Measurements from ENCODE around the gene RYR1. TPM values are rescaled to one million over a fixed set of nuclear protein-coding genes. Genes with fewer than 3 reads are reported as not detected.
"Not testable (repeated sequence)": the region's sequence is repeated elsewhere in the genome, so short reads cannot be mapped to it uniquely, and the experiment has no call there.

RYR1 gene
- total RNA-seq, 1 donor from 2014 or later: 0.06 TPM

DNA sequence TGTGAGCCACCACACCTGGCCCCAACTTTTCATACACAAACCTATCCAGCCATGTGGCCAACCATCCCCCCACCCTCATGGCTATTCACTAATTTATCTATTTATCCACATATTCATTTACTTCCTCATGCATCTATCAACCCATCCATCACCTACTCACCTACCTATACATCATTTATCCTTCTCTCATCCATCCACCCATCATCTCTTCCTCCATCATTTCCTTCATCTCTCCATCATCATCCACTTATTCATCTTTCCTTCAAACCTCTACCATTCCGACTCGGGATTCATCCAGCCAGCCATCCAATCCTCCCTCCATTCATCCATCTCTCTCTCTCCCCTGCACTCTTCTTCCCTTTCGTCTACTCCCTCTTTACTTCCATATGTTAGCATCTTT lies 54.6 kb downstream of the RYR1 start:
- DNase-seq (ENCODE audit: extremely low read depth, low read depth, low spot score): no peak

DNA sequence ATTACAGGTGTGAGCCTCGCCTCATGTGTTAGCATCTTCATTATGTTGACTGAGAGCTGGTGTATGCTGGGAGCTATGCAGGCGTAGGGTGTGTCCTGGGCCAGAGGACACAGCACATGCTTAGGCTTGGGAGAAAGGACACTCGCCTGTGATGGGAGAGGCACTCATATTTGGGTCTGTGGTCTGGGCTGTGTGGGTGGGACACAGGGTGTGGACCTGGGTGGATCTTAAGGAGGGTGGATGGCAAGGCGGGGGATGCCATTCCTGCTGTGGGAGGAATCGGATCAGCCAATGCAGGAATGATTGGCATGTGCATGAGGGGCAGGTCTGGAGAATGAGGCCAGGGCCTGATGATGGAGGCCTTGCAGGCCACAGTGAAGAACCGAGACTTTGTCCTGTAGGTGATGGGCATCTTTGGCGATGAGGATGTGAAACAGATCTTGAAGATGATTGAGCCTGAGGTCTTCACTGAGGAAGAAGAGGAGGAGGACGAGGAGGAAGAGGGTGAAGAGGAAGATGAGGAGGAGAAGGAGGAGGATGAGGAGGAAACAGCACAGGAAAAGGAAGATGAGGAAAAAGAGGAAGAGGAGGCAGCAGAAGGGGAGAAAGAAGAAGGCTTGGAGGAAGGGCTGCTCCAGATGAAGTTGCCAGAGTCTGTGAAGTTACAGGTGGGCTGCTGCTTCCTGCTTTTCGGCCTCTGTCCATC lies 55.4 kb downstream of the RYR1 start:
- DNase-seq (ENCODE audit: extremely low read depth, low read depth, low spot score): no peak

GRCh38 chr19:38490861-38491260 lies 57.4 kb downstream of the RYR1 start:
- no peak for DNase-seq (ENCODE audit: extremely low read depth, low read depth, low spot score)

DNA sequence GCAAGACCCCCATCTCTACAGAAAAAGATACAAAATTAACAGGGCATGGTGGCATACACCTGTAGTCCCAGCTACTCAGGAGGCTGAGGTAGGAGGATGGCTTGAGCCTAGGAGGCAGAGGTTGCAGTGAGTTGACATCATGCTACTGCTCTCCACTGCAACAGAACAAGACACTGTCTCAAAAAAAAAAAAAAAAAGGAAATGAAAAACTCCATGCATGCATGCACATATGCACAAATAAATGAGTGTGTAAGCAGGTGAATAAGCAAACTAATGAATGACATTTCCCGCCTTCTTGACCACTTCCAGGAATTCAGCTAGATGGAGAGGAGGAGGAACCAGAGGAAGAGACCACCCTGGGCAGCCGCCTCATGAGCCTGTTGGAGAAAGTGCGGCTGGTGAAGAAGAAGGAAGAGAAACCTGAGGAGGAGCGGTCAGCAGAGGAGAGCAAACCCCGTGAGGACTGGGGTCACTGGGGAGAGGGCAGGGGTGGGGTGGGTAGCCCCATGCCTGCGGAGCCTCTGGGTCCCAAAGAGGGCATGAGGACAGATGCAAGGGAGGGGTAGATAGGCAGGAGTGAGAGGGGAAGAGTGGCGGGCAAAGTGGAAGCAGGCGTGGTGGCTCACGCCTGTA lies 58.8 kb downstream of the RYR1 start:
- no peak for DNase-seq (ENCODE audit: extremely low read depth, low read depth, low spot score)

DNA sequence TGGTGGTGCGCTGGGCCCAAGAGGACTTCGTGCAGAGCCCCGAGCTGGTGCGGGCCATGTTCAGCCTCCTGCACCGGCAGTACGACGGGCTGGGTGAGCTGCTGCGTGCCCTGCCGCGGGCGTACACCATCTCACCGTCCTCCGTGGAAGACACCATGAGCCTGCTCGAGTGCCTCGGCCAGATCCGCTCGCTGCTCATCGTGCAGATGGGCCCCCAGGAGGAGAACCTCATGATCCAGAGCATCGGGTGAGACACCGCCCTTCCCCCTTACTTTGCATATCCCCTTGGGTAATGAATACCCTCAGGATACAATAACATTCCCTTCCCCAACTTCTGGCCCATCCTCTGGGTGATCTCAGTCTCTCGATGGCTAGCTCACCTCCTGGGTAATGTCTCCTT lies 60.9 kb downstream of the RYR1 start:
- no peak for DNase-seq (ENCODE audit: extremely low read depth, low read depth, low spot score)

- DNase-seq (ENCODE audit: extremely low read depth, low read depth, low spot score): not testable (repeated sequence)
These were observed 61.9 kb downstream of the RYR1 start for GRCh38 chr19:38495375-38495774.

GRCh38 chr19:38496116-38496515 lies 62.6 kb downstream of the RYR1 start:
- no peak for DNase-seq (ENCODE audit: extremely low read depth, low read depth, low spot score)

DNA sequence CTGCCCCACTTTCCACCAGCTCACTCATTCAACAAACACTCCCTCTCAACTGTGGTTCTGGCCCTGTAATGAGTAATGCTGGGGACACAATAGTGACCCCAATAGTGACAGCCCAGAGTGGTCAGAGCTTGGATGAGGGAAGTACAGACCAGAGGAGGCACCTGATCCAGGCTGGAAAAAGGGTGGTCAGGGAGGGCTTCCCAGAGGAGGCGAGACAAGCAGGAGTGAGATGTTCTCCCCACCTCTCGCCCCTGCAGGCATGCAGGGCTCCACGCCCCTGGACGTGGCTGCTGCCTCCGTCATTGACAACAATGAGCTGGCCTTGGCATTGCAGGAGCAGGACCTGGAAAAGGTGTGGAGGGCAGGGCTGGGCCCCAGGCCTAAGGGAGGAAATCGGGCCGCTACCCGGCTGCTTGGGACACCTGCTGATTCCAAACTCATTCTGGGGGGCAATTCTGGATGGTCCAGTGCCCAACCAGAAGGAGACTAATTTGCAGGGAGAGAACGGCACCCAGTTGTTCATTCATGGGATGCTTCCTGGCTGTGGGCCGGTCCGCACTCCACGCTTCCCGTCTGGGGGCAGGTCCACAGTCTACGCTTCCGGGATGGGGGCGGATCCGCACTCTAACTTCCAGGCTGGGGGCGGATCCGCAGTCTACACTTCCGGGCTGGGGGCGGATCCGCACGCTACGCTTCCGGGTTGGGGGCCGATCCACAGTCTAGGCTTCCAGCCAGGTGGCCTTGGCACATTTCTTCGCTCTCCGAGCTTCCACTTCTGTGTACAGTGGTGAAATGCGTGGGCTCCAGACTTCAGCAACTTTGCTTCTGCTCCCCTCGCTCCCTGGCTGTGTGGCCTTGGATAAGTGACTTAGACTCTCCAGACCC lies 63.4 kb downstream of the RYR1 start:
- no peak for DNase-seq (ENCODE audit: extremely low read depth, low read depth, low spot score)

- no peak for DNase-seq (ENCODE audit: extremely low read depth, low read depth, low spot score)
These were observed 64.4 kb downstream of the RYR1 start for GRCh38 chr19:38497907-38498306.

- DNase-seq (ENCODE audit: extremely low read depth, low read depth, low spot score): no peak
These were observed 66.0 kb downstream of the RYR1 start for GRCh38 chr19:38499532-38499931.

- DNase-seq (ENCODE audit: extremely low read depth, low read depth, low spot score): no peak
These were observed 67.0 kb downstream of the RYR1 start for GRCh38 chr19:38500450-38500849.

DNA sequence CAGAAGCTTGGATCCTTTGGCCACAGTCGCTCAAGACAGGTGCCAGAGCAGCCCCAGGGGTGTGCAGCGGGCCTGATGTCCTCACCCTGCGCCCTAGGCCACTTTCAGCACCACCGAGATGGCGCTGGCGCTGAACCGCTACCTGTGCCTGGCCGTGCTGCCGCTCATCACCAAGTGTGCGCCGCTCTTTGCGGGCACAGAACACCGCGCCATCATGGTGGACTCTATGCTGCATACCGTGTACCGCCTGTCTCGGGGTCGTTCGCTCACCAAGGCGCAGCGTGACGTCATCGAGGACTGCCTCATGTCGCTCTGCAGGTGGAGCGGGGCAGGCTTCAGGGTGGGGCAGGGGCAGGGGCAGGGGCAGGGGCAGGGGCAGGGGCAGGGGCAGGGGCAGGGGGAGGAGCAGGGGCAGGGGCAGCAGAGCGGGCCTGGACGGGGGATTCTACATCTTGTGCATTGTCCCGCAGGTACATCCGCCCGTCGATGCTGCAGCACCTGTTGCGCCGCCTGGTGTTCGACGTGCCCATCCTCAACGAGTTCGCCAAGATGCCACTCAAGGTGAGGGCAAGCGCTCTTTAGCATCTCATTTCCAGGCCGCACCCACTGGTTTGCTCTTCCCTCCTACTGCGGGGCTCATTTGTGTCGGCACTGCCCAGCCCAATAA lies 69.1 kb downstream of the RYR1 start:
- no peak for DNase-seq (ENCODE audit: extremely low read depth, low read depth, low spot score)

GRCh38 chr19:38503077-38503410 lies 69.6 kb downstream of the RYR1 start:
- no peak for DNase-seq (ENCODE audit: extremely low read depth, low read depth, low spot score)

GRCh38 chr19:38505958-38506357 lies 72.5 kb downstream of the RYR1 start:
- DNase-seq (ENCODE audit: extremely low read depth, low read depth, low spot score): no peak

- no peak for DNase-seq (ENCODE audit: extremely low read depth, low read depth, low spot score)
These were observed 72.9 kb downstream of the RYR1 start for GRCh38 chr19:38506375-38506722.

- peak; percentile 12 for DNase-seq (ENCODE audit: extremely low read depth, low read depth, low spot score)
These were observed 73.4 kb downstream of the RYR1 start for GRCh38 chr19:38506723-38507550.

GRCh38 chr19:38507551-38508127 lies 74.1 kb downstream of the RYR1 start:
- no peak for DNase-seq (ENCODE audit: extremely low read depth, low read depth, low spot score)

- no peak for DNase-seq (ENCODE audit: extremely low read depth, low read depth, low spot score)
These were observed 75.0 kb downstream of the RYR1 start for GRCh38 chr19:38508507-38508906.

GRCh38 chr19:38509027-38509426 lies 75.5 kb downstream of the RYR1 start:
- DNase-seq (ENCODE audit: extremely low read depth, low read depth, low spot score): no peak

DNA sequence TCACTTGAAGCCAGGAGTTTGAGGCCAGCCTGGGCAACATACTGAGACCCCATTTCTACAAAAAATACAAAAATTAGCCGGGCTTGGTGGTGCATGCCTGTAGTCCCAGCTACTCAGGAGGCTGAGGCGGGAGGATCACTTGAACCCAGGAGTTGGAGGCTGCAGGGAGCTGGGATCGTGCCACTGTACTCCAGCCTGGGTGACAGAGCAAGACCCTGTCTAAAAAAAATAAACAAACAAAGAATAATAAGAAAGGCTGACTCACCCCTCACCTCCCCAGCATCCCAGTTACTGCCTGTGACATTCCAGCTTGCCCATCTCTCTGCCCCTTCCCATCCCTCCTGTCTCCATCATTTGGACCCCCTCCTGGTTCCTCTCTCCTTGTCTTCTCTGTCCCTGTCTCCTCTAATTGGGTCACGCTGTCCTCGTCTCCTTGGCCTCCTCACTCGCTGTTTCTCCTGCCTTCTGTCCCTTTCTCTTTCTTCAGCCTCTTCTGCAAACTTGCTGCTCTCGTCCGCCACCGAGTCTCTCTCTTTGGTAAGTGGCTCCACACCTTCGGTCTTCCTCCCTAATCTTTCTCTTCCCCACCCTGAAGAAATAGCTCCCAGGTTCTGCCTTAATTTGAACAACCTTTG lies 77.7 kb downstream of the RYR1 start:
- no peak for DNase-seq (ENCODE audit: extremely low read depth, low read depth, low spot score)
